Osteocyte (in vitro differentiated cells): ENCODE results near the gene GSTO1. TPM values are rescaled to one million over a fixed set of nuclear protein-coding genes. Genes with fewer than 3 reads are reported as not detected.

Experiments used
- DNase-seq: peaks from one replicate; pipeline ENCODE4 v3.0.0; 2021; ENCODE audit warnings: mixed read lengths; ENCODE audit not compliant: unreplicated experiment; ENCODE audit errors: extremely low spot score
- H3K27ac Mint-ChIP-seq: one replicate; pipeline ENCODE4 v1.8.0; 2021; ENCODE audit warnings: mild to moderate bottlenecking, mixed read lengths; ENCODE audit not compliant: unreplicated experiment
- H3K27me3 Mint-ChIP-seq: one replicate; pipeline ENCODE4 v1.8.0; 2021; ENCODE audit warnings: mixed read lengths; ENCODE audit not compliant: unreplicated experiment
- H3K36me3 Mint-ChIP-seq: one replicate; pipeline ENCODE4 v1.8.0; 2021; ENCODE audit warnings: mixed read lengths; ENCODE audit not compliant: unreplicated experiment
- H3K4me1 Mint-ChIP-seq: one replicate; pipeline ENCODE4 v1.8.0; 2021; ENCODE audit warnings: mixed read lengths; ENCODE audit not compliant: unreplicated experiment
- H3K4me3 Mint-ChIP-seq: one replicate; pipeline ENCODE4 v1.8.0; 2021; ENCODE audit warnings: mild to moderate bottlenecking, moderate library complexity, mixed read lengths; ENCODE audit not compliant: unreplicated experiment
- H3K9me3 Mint-ChIP-seq: one replicate; pipeline ENCODE4 v1.8.0; 2021; ENCODE audit warnings: mixed read lengths; ENCODE audit not compliant: unreplicated experiment
- CTCF ChIP-seq: fragments of 200-600 bp; sonication (generic); IDR thresholded peaks from 2 replicates; pipeline ENCODE4 v1.5.0; 2021; ENCODE audit warnings: antibody characterized with exemption, mild to moderate bottlenecking, moderate library complexity
- total RNA-seq: library from RNA; stranded (reverse); gene quantifications from 2 replicates; pipeline ENCODE4 v1.2.1, GENCODE V29; 2021

The GSTO1 gene
- total RNA-seq, 1 donor from 2014 or later, result 77.4 TPM

DNA sequence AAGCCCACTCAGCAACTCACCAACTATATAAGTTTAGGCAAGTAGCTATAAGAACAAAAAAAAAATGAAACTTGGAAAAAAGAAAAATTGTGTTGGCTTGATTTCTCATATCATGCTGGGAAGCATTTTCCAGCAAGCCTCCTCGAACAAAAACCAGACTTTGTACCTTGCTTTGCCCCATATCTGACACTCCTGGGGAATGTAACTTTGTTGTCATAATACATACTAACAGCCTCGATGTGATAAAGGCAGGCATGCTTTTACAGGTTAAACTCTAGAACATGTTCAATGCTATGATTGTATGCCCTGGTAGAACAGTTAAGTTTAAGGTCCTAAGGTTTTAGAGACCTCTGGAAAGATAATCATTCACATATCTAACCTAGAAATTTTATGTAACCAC is 34.2 kb upstream of the GSTO1 start:
- TF ChIP-seq CTCF, result no peak
- Mint-ChIP-seq H3K9me3 (no peaks in the 10 kb centered on the region), H3K4me3 (no peak overlapping the region), H3K4me1 (no peaks in the 10 kb centered on the region), H3K36me3 (no peaks in the 10 kb centered on the region), H3K27ac (no peak overlapping the region), H3K27me3 (peaks cover 43% of the 10 kb centered on the region)
- no peak for DNase-seq

DNA sequence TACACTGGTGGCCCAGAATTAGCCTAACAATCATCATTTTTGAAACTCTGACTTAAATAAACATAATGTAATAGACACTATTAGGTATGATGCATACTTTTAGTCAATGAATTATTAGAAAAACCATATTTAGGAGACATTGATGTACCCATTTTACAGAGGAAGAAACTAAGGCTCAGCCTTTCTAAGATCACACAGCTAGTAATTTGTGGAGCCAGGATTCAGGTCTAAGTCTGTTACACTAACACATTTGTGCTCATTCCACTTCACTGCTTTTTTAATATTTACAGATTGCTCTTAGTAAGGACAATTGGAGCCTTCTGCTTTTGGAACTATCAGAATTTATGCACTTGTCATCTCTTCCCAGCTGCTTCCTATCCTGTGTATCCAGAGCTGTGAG is 31.4 kb upstream of the GSTO1 start:
- Mint-ChIP-seq H3K36me3 (no peaks in the 10 kb centered on the region), H3K27me3 (peaks cover 57% of the 10 kb centered on the region), H3K4me1 (no peaks in the 10 kb centered on the region), H3K4me3 (no peak overlapping the region), H3K9me3 (no peaks in the 10 kb centered on the region), H3K27ac (no peak overlapping the region)
- DNase-seq, result no peak
- TF ChIP-seq CTCF, result no peak

DNA sequence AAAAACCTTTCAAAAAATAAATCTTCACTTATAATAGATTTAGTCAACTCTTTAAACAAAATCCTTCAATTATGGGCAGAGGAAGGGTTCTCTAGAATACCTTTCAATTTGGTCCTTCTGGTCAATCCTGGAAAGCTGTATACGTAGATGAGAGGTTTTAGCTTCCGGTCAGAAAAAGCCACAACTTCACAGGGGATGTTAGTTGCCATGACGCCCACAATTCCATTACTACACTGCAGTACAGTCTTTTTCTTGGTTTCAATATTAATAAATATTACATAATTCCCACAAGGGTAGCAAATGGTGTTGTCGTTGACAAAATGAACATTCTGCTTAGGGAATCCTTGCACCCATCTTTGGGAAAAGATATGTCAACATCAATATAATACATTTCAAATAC is 24.2 kb upstream of the GSTO1 start:
- DNase-seq, result no peak
- Mint-ChIP-seq H3K27me3 (peaks cover 43% of the 10 kb centered on the region), H3K9me3 (no peaks in the 10 kb centered on the region), H3K4me1 (peaks cover 9% of the 10 kb centered on the region), H3K36me3 (no peaks in the 10 kb centered on the region), H3K27ac (no peak overlapping the region), H3K4me3 (no peak overlapping the region)
- TF ChIP-seq CTCF, result no peak

GRCh38 chr10:104231784-104232612 is 22.7 kb upstream of the GSTO1 start, which contains the start of gene CFAP43:
Gene CFAP43, minus strand, starts transcription at chr10:104232364. Its CDS starts 118 bp downstream, at chr10:104232246.
- Mint-ChIP-seq H3K27me3 (peaks cover 52% of the 10 kb centered on the region), H3K9me3 (no peaks in the 10 kb centered on the region), H3K4me3 (peak within 1 kb of the TSS; percentile 79), H3K27ac (peak within 1 kb of the TSS; percentile 60), H3K36me3 (no peaks in the 10 kb centered on the region), H3K4me1 (peaks cover 9% of the 10 kb centered on the region)
- peak; percentile 99 for DNase-seq
- no peak for TF ChIP-seq CTCF

GRCh38 chr10:104232613-104233102 is 22.0 kb upstream of the GSTO1 start:
- H3K9me3 Mint-ChIP-seq, result no peaks in the 10 kb centered on the region
- H3K36me3 Mint-ChIP-seq, result no peaks in the 10 kb centered on the region
- peak overlapping the region; percentile 79 for H3K4me3 Mint-ChIP-seq
- no peak overlapping the region for H3K27ac Mint-ChIP-seq
- DNase-seq, result no peak
- H3K4me1 Mint-ChIP-seq, result peaks cover 9% of the 10 kb centered on the region
- no peak for TF ChIP-seq CTCF
- peaks cover 51% of the 10 kb centered on the region for H3K27me3 Mint-ChIP-seq
